OCI-LY1 (cell line): ENCODE measurements around the gene FCHSD1.

Experiments used
- CTCF ChIP-seq: fragments of 200-600 bp; sonication (generic), shearing (Covaris generic); IDR thresholded peaks from 2 replicates; pipeline ENCODE4 v1.5.1; 2017; ENCODE audit warnings: mild to moderate bottlenecking, antibody characterized with exemption, low read length, moderate library complexity, mixed read lengths
- EZH2 ChIP-seq: fragments of 200-600 bp; sonication (generic), shearing (Covaris generic); IDR thresholded peaks from 2 replicates; pipeline ENCODE4 v1.8.0; 2017; ENCODE audit warnings: borderline replicate concordance, mixed run types, mild to moderate bottlenecking, antibody characterized with exemption, low read length, moderate library complexity, mixed read lengths

GRCh38 chr5:141677415-141677814 lies 26.2 kb upstream of the FCHSD1 start:
- TF ChIP-seq CTCF = peak; percentile 38; the same call in 1 of the 2 replicates
- no peak for TF ChIP-seq EZH2
